ENCODE results near the gene EDC3. TPM values are rescaled to one million over a fixed set of nuclear protein-coding genes. Genes with fewer than 3 reads are reported as not detected.
A peak's percentile ranks its signal among the peaks of the same experiment; 100 is the strongest.
"Not testable (repeated sequence)": the region's sequence is repeated elsewhere in the genome, so short reads cannot be mapped to it uniquely, and the experiment has no call there.

Gene EDC3
- total RNA-seq (2021) (62.6 and 65.2 TPM in 2 replicates), Bru-seq, nascent RNA (percentile 75 among the genes with signal in this experiment), BruChase-seq, experiment 1, labeled RNA remaining after a 2-hour chase (percentile 78 among the genes with signal in this experiment), BruChase-seq, experiment 2, labeled RNA remaining after a 6-hour chase (percentile 82 among the genes with signal in this experiment)
- long read RNA-seq, transcript EDC3-201 (7 exons, 3,763 nt) = major isoform, 90 of 161 reads
- long read RNA-seq, transcript EDC3-214 (8 exons, 1,825 nt) = minor isoform, 22 of 161 reads
- long read RNA-seq, partial matches to known transcripts = 11 of 161 reads
- long read RNA-seq, other reads (novel, unspliced or antisense) = 31 of 161 reads

GRCh38 chr15:74695597-74696397, at the start of gene EDC3:
Gene EDC3, minus strand, starts transcription at chr15:74696024. Its CDS starts 20,900 bp downstream, at chr15:74675124.
- H3K4me3 ChIP-seq (ENCODE audit: low read depth, low read length, poor library complexity, severe bottlenecking) = peak within 1 kb of the TSS; percentile 87
- H3K27me3 ChIP-seq (replicated peaks; ENCODE audit: insufficient read depth, low read depth, low read length, poor library complexity) = peaks cover under 1% of the 10 kb centered on the region
- ChIA-PET POLR2A (ENCODE audit: low non-redundant PET) (interaction anchor here (0.6 kb wide), 1 partner anchor 66 kb away, joined by 3 read pairs; no protein-coding TSS in a partner anchor), CTCF (no interaction called here)
- no peaks in the 10 kb centered on the region for H3K36me3 ChIP-seq (ENCODE audit: insufficient read depth, low read length, poor library complexity, severe bottlenecking)
- TF ChIP-seq EZH2 (IDR thresholded peaks at IDR 0.05; ENCODE audit: borderline replicate concordance, low read depth, low read length, poor library complexity, severe bottlenecking) (no peak), CTCF (conservative IDR thresholded peaks at IDR 0.05; ENCODE audit: low read depth, low read length) (no peak)
- TSS peak; percentile 65 for BruUV-seq (replicated peaks)
- H3K4me1 ChIP-seq (ENCODE audit: insufficient read depth, low read length, poor library complexity, severe bottlenecking) = peaks cover 7% of the 10 kb centered on the region
- H3K9me3 ChIP-seq (ENCODE audit: low read depth, low read length, poor library complexity, severe bottlenecking) = no peaks in the 10 kb centered on the region
- peak; percentile 95 for DNase-seq (ENCODE audit: low spot score)
- H3K27ac ChIP-seq (ENCODE audit: low read depth, low read length, poor library complexity, severe bottlenecking) = peak within 1 kb of the TSS; percentile 88
- intact Hi-C loops (cut with micrococcal nuclease; ENCODE audit: unreplicated experiment) = no loop called here

- intact Hi-C loops (cut with micrococcal nuclease; ENCODE audit: unreplicated experiment) = no loop called here
- POLR2A ChIA-PET (ENCODE audit: low non-redundant PET) = interaction anchor here (0.7 kb wide), 1 partner anchor 27 kb away, joined by 10 read pairs; no protein-coding TSS in a partner anchor
These were observed 46.6 kb upstream of the EDC3 start for GRCh38 chr15:74742422-74742821.

GRCh38 chr15:74738239-74738638, 42.4 kb upstream of the EDC3 start:
- H3K4me3 ChIP-seq (ENCODE audit: low read depth, low read length, poor library complexity, severe bottlenecking); intact Hi-C loops (cut with micrococcal nuclease; ENCODE audit: unreplicated experiment); H3K27me3 ChIP-seq (replicated peaks; ENCODE audit: insufficient read depth, low read depth, low read length, poor library complexity); H3K36me3 ChIP-seq (ENCODE audit: insufficient read depth, low read length, poor library complexity, severe bottlenecking); H3K27ac ChIP-seq (ENCODE audit: low read depth, low read length, poor library complexity, severe bottlenecking); H3K4me1 ChIP-seq (ENCODE audit: insufficient read depth, low read length, poor library complexity, severe bottlenecking); CTCF ChIA-PET; H3K9me3 ChIP-seq (ENCODE audit: low read depth, low read length, poor library complexity, severe bottlenecking); POLR2A ChIA-PET (ENCODE audit: low non-redundant PET); BruUV-seq (replicated peaks): not testable (repeated sequence)
- peak; percentile 25 for DNase-seq (ENCODE audit: low spot score)

More at GRCh38 chr15:74742422-74742821, 46.6 kb upstream of the EDC3 start:
- Histone ChIP-seq H3K27ac (ENCODE audit: low read depth, low read length, poor library complexity, severe bottlenecking) (no peak overlapping the region), H3K9me3 (ENCODE audit: low read depth, low read length, poor library complexity, severe bottlenecking) (peaks cover 5% of the 10 kb centered on the region), H3K4me3 (ENCODE audit: low read depth, low read length, poor library complexity, severe bottlenecking) (no peak overlapping the region), H3K4me1 (ENCODE audit: insufficient read depth, low read length, poor library complexity, severe bottlenecking) (no peaks in the 10 kb centered on the region), H3K27me3 (replicated peaks; ENCODE audit: insufficient read depth, low read depth, low read length, poor library complexity) (no peaks in the 10 kb centered on the region), H3K36me3 (ENCODE audit: insufficient read depth, low read length, poor library complexity, severe bottlenecking) (no peaks in the 10 kb centered on the region)
- BruUV-seq (replicated peaks) = no TSS peak
- CTCF ChIA-PET = interaction anchor here (0.6 kb wide), 1 partner anchor 1095 kb away, joined by 3 read pairs; no protein-coding TSS in a partner anchor
- TF ChIP-seq CTCF (conservative IDR thresholded peaks at IDR 0.05; ENCODE audit: low read depth, low read length) (no peak), EZH2 (IDR thresholded peaks at IDR 0.05; ENCODE audit: borderline replicate concordance, low read depth, low read length, poor library complexity, severe bottlenecking) (no peak)
- DNase-seq (ENCODE audit: low spot score) = no peak

Measured in A673 (cell line).